Stimulated activated CD4-positive, alpha-beta T cell treated with anti-CD3 and anti-CD28 coated beads, Interleukin-15, amount 100 ng/mL, for 48 hours (primary cell): ENCODE measurements around the gene ADRA2B.

ENCODE experiments used
- DNase-seq, 2 donors: peaks; one replicate each; pipeline ENCODE4 v3.0.0-alpha.2; 2020; ENCODE audit warnings: low read depth in 2 of 2

ADRA2B gene

DNA sequence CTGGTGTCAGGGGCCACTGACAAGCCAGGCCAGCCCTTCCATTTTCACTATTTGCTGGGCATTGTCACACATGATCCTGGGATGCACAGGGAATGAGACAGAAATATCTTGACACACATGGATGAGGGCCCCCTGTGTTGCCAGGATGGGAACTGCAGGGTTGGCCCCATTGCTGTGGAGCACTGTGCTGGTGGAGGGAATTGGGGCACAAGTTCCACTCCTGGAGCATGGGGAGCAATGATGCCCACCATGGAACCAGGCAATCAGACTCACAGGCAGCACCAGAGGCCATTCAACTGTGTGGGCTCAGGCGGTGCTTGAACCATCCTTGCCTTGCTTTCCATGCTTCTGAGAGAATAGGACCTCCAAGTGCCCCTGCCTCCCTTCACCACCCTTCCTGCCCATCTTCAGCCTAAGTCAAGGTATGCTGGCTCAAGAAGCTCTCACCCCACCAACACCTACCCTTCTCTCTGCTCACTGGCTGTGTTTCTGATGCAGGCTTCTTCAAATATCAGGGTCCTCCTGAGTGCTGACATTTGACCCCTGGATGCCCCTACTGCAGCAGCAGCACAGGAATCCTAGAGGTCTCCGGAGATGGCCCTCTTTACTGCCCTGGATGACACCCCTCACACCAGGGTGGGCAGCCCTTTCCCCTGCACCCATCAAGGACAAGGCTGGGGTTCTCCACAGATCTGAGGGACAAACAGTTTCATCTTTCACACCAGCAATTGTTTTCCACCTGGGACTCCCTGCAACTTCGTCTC is 11.0 kb downstream of the ADRA2B start:
- no peak for DNase-seq

DNA sequence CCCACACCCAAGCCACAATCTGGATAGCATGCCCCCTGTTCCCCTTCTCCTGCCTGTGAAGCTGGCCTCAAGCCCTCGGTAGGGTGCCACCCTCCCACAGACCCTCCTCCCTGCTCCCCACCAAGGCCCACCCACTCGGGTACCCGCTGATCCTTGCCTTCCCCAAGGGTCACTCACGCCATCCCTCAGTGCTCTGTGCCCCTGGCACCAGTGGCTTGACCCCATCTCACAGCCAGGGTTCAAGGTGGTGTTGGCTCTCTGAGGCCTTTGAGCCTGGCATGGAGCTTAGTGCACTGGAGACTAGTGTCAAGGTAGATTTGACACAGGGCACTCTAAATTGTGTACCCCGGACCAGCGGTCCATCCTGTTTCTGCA is 11.9 kb downstream of the ADRA2B start:
- DNase-seq = no peak

DNA sequence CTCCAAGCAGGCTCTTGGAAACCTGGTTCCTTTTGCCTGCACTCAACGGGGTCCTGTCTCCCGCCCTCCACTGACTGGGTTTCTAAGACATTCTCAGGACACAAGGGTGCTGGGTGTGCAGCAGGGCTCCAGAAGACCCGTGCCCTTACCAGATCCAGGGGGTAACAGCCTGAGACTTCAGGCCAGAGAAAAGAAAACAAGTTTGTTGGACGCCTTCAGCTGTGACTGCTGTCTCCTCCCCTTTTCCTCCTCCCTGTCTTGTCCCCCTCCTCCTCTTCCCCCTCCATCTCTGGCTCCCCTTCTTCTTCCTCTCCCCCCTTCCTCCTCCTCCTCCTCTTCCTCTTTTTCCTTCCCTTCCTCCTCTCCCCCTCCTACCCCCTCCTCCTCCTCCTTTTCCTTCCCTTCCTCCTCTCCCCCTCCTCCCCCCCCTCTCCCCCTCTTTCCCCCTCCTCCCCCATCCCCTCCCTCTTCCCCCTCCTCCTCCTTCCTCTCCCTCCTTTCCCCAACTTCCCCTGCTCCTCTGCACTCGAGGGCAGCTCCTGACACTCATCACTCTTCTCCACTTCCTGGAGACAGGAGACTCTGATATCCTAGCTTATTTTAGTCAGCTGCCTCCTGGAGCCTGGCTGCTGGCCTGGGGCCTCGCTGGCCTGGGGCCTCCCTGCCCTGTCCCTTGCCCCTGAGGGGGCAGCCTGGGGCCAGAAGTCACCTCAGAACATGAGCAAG is 12.4 kb downstream of the ADRA2B start:
- no peak for DNase-seq

DNA sequence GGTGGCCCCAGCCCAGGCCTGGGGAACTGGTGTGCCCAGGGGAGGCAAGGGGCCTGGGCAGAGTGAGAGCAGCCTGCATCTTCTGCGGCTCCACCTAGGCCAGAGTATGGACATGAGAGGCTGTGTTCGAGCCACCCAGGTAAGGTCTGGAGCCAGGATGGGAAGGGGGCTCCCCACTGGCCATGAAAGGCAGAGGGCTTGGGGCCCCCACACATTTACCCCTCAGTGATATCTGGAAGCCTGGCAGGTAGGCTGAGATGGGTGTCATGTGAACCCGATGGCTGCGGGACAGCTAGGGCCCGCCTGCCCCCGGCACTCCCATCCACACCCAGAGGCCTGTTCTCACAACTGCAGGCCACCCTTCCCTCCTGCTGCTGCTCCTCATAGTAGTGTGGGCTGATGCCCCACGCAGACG is 13.2 kb downstream of the ADRA2B start:
- DNase-seq = no peak

DNA sequence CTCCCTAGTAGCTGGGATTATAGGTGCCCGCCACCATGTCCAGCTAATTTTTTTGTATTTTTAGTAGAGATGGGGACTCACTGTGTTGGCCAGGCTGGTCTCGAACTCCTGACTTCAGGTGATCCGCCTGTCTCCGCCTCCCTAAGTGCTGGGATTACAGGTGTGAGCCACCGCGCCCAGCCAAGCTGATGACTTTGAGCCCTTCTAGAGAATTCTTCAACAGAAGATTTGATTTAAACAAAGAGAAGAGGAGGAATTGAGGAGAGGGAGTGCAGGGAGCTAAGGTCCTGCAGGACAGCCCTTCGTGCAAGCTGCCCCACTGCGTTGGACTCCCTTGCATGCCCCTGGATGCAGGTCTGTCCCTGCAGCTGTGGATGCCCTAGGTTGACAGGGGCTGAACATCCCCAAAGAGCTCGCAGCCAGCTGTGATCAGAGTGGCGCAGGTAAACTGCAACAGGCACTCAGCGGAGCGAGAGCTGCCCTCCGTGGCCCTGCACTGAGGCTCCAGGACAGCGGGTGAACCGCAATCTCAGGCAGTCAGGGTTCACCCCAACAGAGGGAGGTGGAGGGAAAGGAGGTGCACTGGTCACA is 13.7 kb downstream of the ADRA2B start:
- no peak for DNase-seq

DNA sequence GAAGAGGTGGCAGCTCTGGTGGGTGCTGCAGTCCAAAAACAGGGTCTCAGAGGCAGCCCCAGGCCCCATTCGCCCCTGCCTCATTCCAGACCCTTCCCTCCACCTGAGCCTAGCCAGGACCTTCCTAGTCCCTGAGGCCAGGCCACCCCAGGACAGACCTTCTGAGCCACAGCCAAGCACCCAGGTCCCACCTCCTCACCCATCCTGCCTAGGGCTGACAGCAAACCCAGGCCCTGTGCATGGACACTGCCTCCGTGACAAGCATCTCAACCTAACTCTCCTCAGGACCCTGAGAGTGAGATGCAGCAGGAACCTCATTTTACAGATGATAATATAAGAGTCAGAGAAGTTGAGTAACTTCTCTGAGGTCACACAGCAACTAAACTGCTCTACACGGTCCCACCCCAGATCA is 15.5 kb downstream of the ADRA2B start:
- no peak for DNase-seq

DNA sequence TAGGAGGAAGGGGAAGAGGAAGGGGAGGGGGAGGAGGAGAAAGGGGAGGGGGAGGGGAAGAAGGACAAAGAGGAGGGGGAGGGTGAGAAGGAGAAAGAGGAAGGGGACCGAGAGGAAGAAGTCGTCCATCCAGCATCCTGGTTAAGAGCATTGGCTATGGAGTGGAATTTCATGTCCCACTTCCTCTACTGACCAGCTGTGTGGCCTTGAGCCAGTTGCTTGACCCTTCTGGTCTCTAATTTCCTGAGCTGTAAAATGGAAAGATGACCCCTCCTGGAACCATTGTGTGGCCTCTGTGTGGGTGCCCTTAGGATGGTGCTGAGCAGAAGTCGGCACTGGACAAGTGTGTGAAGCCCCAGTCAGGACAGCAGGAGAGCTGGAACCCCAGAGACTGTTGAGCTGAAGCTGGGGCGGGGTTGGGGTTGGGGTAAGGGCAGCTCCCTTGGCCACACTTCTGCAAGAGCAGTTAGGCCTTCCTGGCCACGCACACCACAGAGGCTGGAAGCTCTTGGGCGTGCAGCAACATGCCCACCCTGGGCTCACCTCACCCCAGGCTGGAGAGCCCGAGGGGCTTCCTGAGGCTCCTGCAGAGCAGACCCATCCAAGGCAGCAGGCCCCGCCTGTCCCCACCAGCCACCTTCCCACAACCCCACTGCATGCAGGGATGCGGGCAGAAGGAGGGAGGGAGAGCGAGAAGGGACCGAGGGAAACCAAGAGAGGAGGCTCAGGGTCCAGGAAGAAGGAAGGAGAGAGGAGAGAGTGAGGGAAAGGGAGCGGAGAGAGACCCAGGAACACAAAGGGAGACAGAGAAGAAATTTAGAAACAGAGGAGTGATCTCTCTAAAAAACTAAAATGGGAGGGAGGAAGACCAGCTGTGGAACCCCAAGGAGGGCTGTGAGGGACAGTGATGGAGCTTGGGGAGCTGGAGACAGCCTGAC is 16.2 kb downstream of the ADRA2B start:
- DNase-seq = no peak

DNA sequence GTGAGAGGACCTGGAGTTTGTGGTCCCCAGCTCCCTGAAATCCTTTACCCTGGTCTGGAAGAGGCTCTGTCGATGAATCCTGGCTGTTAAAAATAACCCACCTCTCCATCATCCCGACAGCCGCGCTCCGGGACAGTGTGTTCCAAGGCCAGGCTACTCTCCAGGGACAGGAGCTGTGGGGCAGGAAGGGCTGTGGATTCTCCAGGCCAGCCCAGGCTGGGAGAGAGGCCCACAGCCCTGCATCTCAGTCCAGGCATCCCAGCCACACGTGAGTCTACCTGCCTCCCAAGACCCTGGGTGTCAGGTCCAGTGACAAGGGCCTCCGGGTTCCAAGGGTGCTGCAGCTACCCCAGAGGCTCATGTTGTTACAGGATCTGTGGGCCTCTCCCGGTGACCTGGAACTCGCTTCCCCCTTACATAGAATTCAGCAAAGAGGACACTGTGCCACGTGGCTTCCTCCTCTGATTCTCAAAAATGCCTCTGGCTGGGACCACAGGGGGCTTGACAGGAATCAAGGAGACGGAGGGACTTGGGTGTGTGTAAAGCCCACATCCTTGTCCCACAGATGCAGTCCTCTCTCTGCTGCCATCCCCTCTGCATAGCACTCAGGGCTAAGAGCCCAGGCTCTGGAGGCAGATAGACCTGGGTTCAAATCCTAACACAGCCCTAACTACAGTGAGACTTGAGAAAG is 17.3 kb downstream of the ADRA2B start:
- no peak for DNase-seq

DNA sequence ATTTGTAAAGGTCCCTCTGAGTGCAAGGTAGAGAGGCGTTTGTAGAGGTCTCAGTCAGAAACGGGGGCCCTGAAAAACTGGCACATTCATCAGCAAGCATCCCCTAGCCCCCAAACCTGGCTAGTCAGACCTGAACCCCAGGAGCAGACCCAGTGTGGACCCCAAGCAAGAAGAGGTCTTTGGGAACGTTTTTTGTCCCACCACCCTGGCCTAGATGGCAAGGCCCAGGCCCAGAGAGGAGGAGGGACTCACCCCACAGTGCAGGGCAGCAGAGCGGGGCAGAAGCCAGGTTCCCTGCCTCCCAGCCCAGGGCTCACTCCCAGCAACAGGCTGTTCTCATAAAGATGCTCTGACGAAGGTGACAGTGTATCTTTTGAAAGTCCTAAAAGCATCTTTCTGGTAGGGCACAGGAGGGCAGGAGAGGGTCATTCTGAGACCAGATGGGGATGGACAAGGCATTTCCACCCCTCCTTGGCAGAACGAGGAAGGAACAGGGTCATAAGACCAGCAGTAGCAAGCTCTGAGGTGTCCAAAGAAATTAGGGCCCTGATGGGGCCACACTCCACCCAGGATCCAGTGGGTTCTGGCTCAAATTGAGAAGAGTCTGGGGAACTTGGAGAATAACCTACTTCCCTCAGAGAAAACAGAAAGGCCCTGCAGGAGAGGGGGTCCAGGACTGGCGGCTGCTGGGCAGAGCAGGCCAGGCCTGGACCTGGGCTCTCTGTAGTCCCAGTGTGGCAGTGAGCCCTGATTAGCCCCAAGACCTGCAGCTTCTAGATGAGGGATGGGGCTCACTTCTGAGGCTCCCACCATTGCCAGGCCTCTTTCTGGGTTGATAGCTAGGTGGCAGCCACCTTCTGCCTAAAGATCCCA is 18.2 kb downstream of the ADRA2B start:
- DNase-seq = no peak

DNA sequence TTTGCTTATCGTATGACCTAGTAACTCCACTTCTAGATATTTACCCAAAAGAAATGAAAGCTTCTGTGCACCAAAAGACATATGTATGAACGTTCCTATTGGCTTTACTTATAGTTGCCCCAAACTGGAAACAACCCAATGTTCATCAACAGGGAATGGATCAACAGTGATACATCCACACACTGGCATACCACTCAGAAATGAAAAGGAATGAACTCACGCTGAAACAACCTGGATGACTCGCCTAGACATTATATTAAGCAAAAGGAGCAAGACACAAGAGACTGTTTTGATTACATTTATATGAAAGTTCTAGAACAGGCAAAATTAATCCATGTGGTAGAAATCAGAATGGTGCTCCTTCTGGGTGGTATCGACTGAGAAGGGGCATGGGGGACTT is 18.9 kb downstream of the ADRA2B start:
- DNase-seq = no peak

DNA sequence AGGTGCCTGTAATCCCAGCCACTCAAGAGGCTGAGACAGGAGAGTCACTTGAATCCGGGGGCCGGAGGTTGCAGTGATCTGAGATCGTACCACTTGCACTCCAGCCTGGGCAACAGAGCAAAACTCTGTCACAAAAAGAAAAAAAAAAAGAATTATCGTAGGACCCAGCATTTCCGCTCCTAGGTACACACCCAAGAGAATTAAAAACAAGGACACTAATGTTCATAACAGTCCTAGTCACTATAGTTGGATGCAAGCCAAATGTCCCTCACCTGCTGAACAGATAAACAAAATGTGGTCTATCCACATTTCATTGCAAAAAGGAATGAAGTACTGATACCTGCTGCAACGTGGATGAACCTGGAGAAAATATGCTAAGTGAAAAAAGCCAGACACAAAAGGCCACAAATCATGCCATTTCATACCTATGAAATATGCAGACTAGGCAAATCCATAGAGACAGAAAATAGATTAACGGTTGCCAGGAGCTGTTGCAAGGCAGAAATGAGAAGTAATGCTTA is 21.2 kb downstream of the ADRA2B start:
- no peak for DNase-seq

DNA sequence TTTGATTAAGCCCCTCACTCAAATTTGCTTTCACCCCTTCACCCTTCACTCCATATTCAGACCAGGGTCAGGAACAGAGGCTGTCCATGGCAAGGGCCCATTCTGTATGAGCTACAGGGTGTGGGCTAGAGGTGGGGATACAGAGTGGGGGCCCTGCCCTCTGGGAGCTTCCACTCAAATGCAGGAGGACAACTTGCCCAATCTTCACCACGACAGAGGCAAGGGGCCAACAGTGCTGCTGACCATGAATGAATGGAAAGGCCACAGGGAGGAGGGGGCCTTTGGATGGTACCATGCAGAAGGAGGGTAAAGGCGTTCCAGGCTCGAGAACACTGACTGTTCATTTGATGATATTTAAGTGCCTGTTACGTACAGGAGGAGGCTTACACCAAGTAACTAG is 22.8 kb downstream of the ADRA2B start:
- no peak for DNase-seq

DNA sequence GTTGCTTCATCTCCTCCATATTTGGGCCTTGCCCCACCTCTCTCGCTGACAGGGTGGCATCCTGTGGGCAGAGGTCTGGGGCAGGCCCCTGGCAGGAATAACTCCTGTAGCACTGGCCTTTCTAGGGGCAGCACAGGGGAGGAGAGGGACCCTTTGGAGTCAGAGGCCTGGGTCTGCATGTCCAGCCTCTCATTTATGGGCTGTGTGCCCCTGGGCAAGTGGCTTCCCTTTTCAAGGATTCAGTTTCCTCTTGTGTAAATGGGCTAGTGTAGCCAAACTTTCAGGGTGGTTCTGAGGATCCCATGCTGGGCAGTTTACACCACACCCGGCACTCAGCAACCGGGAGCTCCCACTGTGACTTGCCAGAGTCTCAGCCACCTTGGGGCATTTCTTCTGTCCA is 23.4 kb downstream of the ADRA2B start:
- no peak for DNase-seq

DNA sequence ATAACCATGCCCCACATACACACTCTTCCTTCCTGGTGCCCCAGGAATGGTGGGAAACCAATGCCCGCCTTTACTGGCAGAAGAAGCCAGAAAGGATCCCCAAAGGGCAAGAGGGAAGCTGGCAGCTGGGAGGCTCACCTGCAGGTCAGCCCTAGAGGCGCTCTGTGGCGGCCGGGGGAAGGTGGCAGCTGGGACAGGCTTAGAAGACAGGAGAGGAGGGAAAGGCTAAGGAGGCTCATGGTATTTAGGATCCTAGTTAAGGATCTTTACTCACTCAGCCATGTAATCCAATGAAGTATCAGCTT is 23.8 kb downstream of the ADRA2B start:
- no peak for DNase-seq

DNA sequence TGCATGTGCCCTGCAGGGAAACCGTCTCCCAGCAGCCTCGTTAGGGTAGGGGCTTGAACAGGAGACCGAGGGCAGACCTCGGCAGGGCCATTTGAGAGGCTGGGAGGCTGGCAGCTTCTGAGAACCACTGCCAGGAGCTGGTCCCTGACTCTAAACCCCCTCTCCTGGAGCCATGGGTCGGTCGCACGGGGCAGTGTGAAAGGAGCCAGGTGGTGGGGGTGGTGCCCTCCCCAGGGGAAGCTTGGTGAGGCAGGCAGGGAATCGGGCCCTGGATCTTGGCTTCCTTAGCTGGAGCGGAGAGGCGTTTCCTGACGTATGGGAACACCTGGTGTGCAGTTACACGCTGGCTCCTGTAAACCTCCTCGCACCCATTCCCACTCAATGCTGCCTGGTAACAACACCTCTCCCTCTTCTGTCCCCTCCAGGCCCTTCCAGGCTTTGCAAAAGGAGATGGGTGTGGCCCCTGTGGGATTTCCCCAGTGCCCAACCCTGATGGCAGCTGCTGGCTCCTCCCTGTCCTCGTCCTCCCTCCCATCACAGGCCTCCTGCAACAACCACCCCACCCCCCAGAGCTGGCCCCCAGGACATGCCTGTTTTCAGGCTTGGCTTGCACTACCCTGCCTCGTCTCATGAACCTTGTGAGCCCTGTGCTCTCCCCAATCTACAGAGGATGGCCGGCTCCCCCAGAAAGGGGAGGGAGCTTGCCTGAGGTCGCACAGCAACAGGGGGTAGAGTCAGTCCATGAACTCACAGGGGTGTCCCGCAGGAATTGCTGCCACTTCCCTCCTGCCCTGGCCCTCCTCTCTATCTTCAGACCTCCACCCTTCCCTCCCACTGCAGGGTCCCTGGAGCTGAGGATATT is 24.4 kb downstream of the ADRA2B start:
- DNase-seq = no peak

DNA sequence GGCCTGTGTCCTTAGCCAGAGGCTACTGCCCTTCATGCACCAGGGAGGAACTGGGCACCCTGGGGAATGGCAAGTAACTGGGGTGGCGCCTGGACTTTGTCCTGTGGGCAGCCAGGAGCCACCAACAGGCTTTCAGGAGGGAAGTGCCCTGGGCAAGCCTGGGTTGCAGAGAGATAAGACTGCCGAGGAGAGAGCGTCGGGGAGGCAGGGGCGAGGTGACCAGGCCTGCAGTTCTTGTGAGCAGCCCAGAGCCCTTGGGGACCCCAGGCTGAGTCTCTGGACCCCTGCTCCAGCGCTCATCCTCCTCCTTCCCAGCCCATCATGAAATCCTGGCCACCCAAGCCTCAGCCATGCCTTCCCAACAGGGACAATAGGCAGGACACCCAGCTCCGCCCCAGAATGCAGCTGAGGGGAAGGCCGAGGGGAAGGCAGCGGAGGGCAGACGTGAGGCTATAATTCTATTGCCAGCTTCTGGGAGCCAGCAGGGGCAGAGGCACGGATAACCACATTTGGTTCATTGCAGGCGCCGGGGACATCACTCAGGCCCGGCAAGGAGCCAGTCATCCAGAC is 25.1 kb downstream of the ADRA2B start:
- no peak for DNase-seq

DNA sequence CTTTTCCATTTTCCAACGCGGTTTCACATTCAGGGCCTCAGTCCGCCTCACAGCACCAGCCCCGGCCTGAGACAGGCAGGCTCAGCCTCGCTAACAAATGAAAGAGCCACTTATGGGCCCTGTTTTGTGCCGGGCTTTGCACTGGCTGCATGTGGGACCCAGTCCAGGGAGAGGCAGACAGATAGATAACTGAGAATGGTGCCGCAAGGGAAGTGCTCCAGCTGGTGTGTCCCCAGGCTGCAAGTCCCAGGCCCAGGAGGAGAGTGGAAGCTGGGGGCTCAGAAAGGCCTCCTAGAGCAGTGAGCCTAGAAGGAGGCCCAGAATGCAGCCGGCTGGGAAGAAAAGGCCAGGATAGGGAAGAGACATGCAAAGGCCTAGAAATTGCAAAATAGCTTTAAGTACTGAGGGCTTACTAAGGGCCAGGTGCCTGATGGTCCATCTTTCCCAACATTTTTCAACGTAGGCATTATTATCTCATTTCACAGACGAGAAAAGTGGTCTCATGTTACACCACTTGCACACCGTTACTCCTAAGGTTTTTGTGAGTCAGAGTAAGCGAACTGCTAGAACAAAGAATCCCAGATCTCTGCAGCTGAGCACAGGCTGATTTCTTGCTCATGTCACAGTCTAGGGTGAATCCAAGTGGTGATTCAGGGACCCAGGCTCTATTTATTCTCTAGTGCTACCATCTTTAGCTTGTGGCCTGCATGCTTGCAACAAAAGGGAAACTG is 26.0 kb downstream of the ADRA2B start:
- no peak for DNase-seq
